Measurements from ENCODE around the gene TPCN1. TPM values are rescaled to one million over a fixed set of nuclear protein-coding genes. Genes with fewer than 3 reads are reported as not detected.

The TPCN1 gene
- total RNA-seq, 1 experiment from 2014 or later = 29.7 TPM

DNA sequence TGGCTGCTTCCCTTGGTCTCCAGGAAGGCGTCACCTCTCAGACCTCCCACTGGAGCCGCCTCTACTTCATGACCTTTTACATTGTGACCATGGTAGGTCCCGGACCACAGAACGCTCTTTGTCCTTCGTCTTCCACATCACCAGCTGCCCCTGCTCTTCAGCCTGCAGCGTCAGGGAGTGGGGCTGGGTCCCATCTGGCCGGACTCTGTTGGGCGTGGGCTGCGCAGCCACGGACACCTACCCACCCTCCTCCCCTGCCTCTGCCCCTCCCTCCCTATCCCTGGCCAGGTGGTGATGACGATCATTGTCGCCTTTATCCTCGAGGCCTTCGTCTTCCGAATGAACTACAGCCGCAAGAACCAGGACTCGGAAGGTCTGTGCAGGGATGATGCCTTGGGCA lies 70.3 kb downstream of the TPCN1 start:
- H3K4me2 ChIP-seq (ENCODE audit: low read length) = no peak overlapping the region
- intact Hi-C loops (cut with micrococcal nuclease) = no loop called here
- no peaks in the 10 kb centered on the region for H3K9me3 ChIP-seq (ENCODE audit: control insufficient read depth in 1 of 2, insufficient read depth in 1 of 2, low read depth in 1 of 2, low read length in 2 of 2)
- no TSS peak for BruUV-seq (replicated peaks)
- H3K27me3 ChIP-seq (ENCODE audit: insufficient read depth, low read length) = no peaks in the 10 kb centered on the region
- H3K4me1 ChIP-seq (ENCODE audit: control insufficient read depth in 1 of 2, insufficient read depth in 2 of 2, low read length in 2 of 2) = no peaks in the 10 kb centered on the region
- no peaks in the 10 kb centered on the region for H3K36me3 ChIP-seq (ENCODE audit: control insufficient read depth in 1 of 2, insufficient read depth in 2 of 2, low read length in 2 of 2)
- no peaks in the 10 kb centered on the region for H3K79me2 ChIP-seq (ENCODE audit: insufficient read depth, low read length)
- no peak overlapping the region for H3K9ac ChIP-seq (ENCODE audit: low read length)
- no peak overlapping the region for H3K4me3 ChIP-seq (replicated peaks in 1 of 2; ENCODE audit: low read depth in 1 of 2, low read length in 2 of 2)
- POLR2A ChIA-PET = no interaction called here
- no peak overlapping the region for H2AFZ ChIP-seq (ENCODE audit: low read depth, low read length, poor library complexity, severe bottlenecking)
- ATAC-seq (no peak), DNase-seq (ENCODE audit: low read depth, low spot score) (no peak)
- H4K20me1 ChIP-seq (ENCODE audit: insufficient read depth) = no peaks in the 10 kb centered on the region
- CTCF ChIA-PET = no interaction called here
- RAD21 ChIA-PET (ENCODE audit: low non-redundant PET in 1 of 2, low total read pairs in 2 of 2, uncharacterized antibody in 2 of 2, unreplicated experiment in 2 of 2) = no interaction called here
- no peak for TF ChIP-seq ZNF274 (IDR thresholded peaks at IDR 0.05; ENCODE audit: low read depth, low read length)
- no peak for TF ChIP-seq SIN3A (IDR thresholded peaks at IDR 0.05; ENCODE audit: low read depth)
- TF ChIP-seq ZBTB33 (IDR thresholded peaks at IDR 0.05; ENCODE audit: extremely low read depth, insufficient replicate concordance, low read length) = no peak
- TF ChIP-seq RAD21 (IDR thresholded peaks at IDR 0.05; ENCODE audit: low read depth) = no peak
- TF ChIP-seq CTCF (IDR thresholded peaks at IDR 0.05 in 2 of 3, conservative IDR thresholded peaks at IDR 0.05 in 1 of 3; ENCODE audit: borderline replicate concordance in 1 of 3, insufficient read depth in 1 of 3, low read depth in 2 of 3, low read length in 2 of 3) = no peak
- TF ChIP-seq ELF1 (IDR thresholded peaks at IDR 0.05; ENCODE audit: borderline replicate concordance, low read depth) = no peak
- no peak for TF ChIP-seq TCF7L2 (IDR thresholded peaks at IDR 0.05; ENCODE audit: borderline replicate concordance, extremely low read depth, insufficient read depth, insufficient read length)
- TF ChIP-seq EGR1 (IDR thresholded peaks at IDR 0.05; ENCODE audit: low read depth) = no peak
- TF ChIP-seq EZH2phosphoT487 (IDR thresholded peaks at IDR 0.05; ENCODE audit: borderline replicate concordance) = no peak
- no peak for TF ChIP-seq SRF (IDR thresholded peaks at IDR 0.05; ENCODE audit: low read depth)
- TF ChIP-seq ZFX (IDR thresholded peaks at IDR 0.05) = no peak
- TF ChIP-seq EZH2 (IDR thresholded peaks at IDR 0.05) = no peak
- no peaks in the 10 kb centered on the region for H3K9me2 ChIP-seq (ENCODE audit: insufficient read depth)
- no peak overlapping the region for H3K27ac ChIP-seq (ENCODE audit: low read depth, low read length)

Data from HCT116 (cell line).